ENCODE results near the gene TGFBI. TPM values are rescaled to one million over a fixed set of nuclear protein-coding genes. Genes with fewer than 3 reads are reported as not detected.

TGFBI gene
- total and polyA plus RNA-seq, 11 donors = 31.8 to 206 (median 50.0) TPM

DNA sequence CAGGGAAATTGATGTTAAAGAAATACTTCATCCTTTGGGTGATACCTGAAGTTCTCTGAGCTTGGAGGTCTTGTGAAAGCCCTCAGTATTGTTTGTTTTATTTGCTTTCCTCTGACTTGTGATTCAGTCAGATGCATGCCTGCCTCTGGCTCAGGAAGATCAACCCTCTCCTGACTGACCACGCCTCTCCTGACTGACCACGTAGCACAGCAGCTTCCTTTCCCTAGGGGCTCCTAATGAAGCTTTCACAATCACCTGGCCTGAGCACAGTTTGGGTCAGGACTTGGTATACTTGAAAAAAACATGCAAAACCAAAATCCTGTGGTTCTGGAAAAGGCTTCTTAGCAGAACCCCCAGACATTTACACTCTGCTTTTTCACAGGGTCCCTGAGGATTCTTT is 3.8 kb downstream of the TGFBI start:
- peak overlapping the region in 5 of 12 donors; percentile 13 to 88 (median 55) for H3K27ac ChIP-seq
- peaks cover 0 to 31% (median 9%) of the 10 kb centered on the region in 9 donors for H3K36me3 ChIP-seq
- no peaks in the 10 kb centered on the region for H3K27me3 ChIP-seq
- DNase-seq (no peak), ATAC-seq (no peak)
- intact Hi-C loops (cut with DNase I) = loop anchor here in 1 of 10 donors (5.0 kb wide), 1 partner anchor 55 kb away; no protein-coding TSS in a partner anchor
- WGBS, 4 donors = 33 to 69% (median 65%) methylated on average over 2 of the region's 2 CpGs
- TF ChIP-seq POLR2A (IDR thresholded peaks at IDR 0.05) = no peak
- TF ChIP-seq, protein P1, sequence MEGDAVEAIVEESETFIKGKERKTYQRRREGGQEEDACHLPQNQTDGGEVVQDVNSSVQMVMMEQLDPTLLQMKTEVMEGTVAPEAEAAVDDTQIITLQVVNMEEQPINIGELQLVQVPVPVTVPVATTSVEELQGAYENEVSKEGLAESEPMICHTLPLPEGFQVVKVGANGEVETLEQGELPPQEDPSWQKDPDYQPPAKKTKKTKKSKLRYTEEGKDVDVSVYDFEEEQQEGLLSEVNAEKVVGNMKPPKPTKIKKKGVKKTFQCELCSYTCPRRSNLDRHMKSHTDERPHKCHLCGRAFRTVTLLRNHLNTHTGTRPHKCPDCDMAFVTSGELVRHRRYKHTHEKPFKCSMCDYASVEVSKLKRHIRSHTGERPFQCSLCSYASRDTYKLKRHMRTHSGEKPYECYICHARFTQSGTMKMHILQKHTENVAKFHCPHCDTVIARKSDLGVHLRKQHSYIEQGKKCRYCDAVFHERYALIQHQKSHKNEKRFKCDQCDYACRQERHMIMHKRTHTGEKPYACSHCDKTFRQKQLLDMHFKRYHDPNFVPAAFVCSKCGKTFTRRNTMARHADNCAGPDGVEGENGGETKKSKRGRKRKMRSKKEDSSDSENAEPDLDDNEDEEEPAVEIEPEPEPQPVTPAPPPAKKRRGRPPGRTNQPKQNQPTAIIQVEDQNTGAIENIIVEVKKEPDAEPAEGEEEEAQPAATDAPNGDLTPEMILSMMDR (IDR thresholded peaks at IDR 0.05) = no peak
- H3K9me3 ChIP-seq = no peaks in the 10 kb centered on the region
- H3K4me1 ChIP-seq = peaks cover 8 to 90% (median 60%) of the 10 kb centered on the region in 12 donors
- peak overlapping the region in 1 of 12 donors; percentile 76 for H3K4me3 ChIP-seq

DNA sequence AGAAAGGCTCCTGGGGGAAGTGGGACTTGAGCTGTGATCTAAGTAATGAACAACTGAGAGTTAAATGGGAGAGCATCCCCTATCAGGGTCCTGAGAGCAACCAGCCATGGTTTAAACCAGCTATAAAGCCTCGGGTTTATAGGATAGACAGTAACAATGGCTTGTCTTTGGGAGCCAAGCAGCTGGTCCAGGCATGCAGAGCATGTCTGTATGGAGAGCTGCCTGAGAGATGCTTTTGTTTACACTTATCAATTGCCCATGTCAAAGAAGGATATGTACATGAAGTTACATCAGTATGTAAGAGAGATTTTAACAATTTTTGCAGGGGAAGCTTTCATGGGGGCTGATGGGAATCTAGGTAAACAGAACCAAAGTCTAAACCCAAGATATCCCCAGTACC is 4.4 kb downstream of the TGFBI start:
- Histone ChIP-seq H3K36me3 (peaks cover 0 to 35% (median 9%) of the 10 kb centered on the region in 9 donors), H3K9me3 (no peaks in the 10 kb centered on the region), H3K4me3 (no peak overlapping the region), H3K27ac (peak overlapping the region in 1 of 12 donors; percentile 88), H3K27me3 (no peaks in the 10 kb centered on the region), H3K4me1 (peaks cover 8 to 90% (median 64%) of the 10 kb centered on the region in 12 donors)
- TF ChIP-seq, protein P1 (IDR thresholded peaks at IDR 0.05) = no peak
- whole genome bisulfite sequencing, 4 donors = 47 to 70% (median 60%) methylated on average over 1 of the region's 1 CpG
- intact Hi-C loops (cut with DNase I) = loop anchor here in 1 of 10 donors (5.0 kb wide), 1 partner anchor 56 kb away; no protein-coding TSS in a partner anchor
- DNase-seq = no peak
- no peak for ATAC-seq

DNA sequence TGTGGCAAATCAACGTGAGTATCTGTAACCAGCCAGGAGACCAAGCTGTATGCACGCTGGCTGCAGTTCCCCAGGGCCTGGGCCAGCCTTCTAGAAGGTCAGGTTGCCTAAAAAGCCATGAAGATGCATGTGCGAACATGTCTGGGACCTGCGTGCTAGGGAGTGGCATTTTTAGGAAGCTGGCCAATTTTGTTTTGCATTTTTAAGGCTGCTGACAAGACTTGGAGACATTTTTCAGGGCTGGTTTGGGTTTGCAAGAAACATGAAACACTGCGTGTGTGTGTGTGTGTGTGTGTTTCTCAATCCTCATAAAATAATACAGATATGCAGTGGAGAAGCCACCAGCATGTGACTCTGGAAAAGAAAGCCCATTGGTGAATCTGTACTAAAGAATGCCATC is 5.1 kb downstream of the TGFBI start:
- intact Hi-C loops (cut with DNase I) = loop anchor here in 1 of 10 donors (5.0 kb wide), 1 partner anchor 57 kb away; no protein-coding TSS in a partner anchor
- ATAC-seq = no peak
- H3K4me1 ChIP-seq = peaks cover 8 to 84% (median 60%) of the 10 kb centered on the region in 12 donors

DNA sequence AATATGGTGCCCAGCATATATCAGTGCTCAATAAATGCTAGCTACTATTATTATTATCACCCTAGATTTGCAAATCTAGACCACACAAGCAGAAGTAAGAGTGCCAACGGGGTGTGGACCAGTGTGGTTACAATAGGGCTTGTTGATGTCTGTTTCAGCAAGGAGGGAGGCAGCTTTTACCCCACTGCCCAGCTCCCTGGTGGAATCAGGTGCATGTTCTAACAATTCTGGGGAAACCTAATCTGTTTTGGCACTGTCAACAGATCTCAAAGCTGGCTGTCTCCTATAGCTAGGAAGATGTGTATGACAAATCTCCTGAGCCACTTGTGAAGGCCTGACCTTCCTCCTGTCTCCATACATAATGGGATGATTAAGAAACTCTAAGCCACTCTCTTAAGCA is 5.7 kb downstream of the TGFBI start:
- intact Hi-C loops (cut with DNase I) = loop anchor here in 1 of 10 donors (5.0 kb wide), 1 partner anchor 57 kb away; no protein-coding TSS in a partner anchor
- DNase-seq (no peak), ATAC-seq (no peak)
- 71 to 100% (median 81%) methylated on average over 1 of the region's 1 CpG for whole genome bisulfite sequencing, 4 donors
- peaks cover 0 to 5% (median 1%) of the 10 kb centered on the region in 12 donors for H3K9me3 ChIP-seq
- H3K4me3 ChIP-seq = no peak overlapping the region
- peak overlapping the region in 2 of 12 donors; percentile 3 to 30 for H3K27ac ChIP-seq
- peaks cover 0 to 43% (median 9%) of the 10 kb centered on the region in 9 donors for H3K36me3 ChIP-seq
- TF ChIP-seq, protein P1 (IDR thresholded peaks at IDR 0.05) = no peak
- no peak for TF ChIP-seq POLR2A (IDR thresholded peaks at IDR 0.05)
- peaks cover 6 to 80% (median 58%) of the 10 kb centered on the region in 12 donors for H3K4me1 ChIP-seq
- no peaks in the 10 kb centered on the region for H3K27me3 ChIP-seq

More for the DNA sequence above, 5.1 kb downstream of the TGFBI start:
- TF ChIP-seq, protein P1 (IDR thresholded peaks at IDR 0.05) = no peak
- no peak for TF ChIP-seq POLR2A (IDR thresholded peaks at IDR 0.05)
- Histone ChIP-seq H3K4me3 (no peak overlapping the region), H3K9me3 (peaks cover 0 to 5% (median 1%) of the 10 kb centered on the region in 12 donors), H3K36me3 (peaks cover 0 to 39% (median 9%) of the 10 kb centered on the region in 9 donors), H3K27ac (no peak overlapping the region), H3K27me3 (no peaks in the 10 kb centered on the region)
- 87 to 89% (median 88%) methylated on average over 5 of the region's 5 CpGs for WGBS, 4 donors
- no peak for DNase-seq
